GM12874 (cell line): ENCODE results near the gene ZNF444.

Source experiments
- TF ChIP-seq, protein P1 (sequence below): IDR thresholded peaks from 2 replicates; pipeline ENCODE4 v1.5.1; 2011; ENCODE audit warnings: low read depth, mild to moderate bottlenecking, control low read depth, low read length, moderate library complexity; ENCODE audit not compliant: insufficient read depth

Gene ZNF444

DNA sequence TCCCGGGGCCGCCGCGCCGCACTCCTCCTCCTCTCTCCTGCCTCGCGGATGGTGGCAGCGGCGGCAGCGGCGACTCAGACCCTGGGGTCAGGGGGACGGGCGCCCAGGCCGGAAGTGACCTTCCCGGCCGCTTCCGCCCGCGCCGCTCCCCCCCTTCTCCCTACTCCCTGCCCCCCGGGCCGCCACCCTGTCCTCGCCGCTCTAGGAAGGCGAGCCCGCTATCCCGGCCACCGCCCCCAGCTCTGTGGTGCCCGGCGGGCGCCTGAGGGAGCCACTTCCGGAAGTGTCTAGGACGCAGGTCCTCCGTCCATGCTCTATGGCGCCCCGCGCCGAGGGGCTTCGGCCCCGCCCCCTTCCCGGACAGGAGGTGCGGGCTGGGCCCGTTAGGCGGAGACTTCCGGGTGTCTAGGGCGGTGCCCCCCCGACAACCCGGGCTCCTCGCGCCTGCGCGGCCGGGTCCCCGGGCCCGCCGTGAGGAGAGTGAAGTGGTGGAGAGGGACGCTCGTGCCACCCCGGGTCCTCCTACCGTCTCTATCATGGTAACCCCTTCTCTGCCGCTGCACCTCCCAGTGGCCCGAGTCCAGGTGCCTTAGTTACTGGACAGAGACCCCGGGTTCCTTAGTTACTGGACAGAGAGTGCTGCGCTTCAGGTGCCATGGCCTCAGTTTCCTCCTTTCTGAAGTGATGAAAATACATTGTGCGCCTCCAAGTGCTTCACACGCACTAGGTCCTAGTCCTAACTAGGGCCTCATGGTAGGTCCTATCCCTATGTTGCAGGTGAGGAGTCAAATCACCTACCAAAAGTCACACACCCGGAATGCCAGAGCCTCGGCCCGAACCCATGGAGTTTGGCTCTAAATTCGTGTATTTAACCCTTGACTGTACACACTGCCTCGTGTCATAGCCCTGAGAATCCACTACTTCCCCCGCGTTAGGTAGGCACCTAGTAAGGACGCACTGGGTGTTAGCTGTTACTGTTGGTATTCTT, 19.6 kb upstream of the ZNF444 start, which contains the start of gene ZNF787:
Gene ZNF787 (minus strand): TSS at position 116 of the 988 bp plus-strand sequence. CDS start 18,078 bp downstream, outside the sequence.
- TF ChIP-seq, protein P1, sequence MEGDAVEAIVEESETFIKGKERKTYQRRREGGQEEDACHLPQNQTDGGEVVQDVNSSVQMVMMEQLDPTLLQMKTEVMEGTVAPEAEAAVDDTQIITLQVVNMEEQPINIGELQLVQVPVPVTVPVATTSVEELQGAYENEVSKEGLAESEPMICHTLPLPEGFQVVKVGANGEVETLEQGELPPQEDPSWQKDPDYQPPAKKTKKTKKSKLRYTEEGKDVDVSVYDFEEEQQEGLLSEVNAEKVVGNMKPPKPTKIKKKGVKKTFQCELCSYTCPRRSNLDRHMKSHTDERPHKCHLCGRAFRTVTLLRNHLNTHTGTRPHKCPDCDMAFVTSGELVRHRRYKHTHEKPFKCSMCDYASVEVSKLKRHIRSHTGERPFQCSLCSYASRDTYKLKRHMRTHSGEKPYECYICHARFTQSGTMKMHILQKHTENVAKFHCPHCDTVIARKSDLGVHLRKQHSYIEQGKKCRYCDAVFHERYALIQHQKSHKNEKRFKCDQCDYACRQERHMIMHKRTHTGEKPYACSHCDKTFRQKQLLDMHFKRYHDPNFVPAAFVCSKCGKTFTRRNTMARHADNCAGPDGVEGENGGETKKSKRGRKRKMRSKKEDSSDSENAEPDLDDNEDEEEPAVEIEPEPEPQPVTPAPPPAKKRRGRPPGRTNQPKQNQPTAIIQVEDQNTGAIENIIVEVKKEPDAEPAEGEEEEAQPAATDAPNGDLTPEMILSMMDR: no peak

- TF ChIP-seq, protein P1: no peak
Observed at GRCh38 chr19:56123266-56123891, 17.7 kb upstream of the ZNF444 start.

- TF ChIP-seq, protein P1: no peak
Observed at GRCh38 chr19:56124578-56124977, 16.5 kb upstream of the ZNF444 start.

DNA sequence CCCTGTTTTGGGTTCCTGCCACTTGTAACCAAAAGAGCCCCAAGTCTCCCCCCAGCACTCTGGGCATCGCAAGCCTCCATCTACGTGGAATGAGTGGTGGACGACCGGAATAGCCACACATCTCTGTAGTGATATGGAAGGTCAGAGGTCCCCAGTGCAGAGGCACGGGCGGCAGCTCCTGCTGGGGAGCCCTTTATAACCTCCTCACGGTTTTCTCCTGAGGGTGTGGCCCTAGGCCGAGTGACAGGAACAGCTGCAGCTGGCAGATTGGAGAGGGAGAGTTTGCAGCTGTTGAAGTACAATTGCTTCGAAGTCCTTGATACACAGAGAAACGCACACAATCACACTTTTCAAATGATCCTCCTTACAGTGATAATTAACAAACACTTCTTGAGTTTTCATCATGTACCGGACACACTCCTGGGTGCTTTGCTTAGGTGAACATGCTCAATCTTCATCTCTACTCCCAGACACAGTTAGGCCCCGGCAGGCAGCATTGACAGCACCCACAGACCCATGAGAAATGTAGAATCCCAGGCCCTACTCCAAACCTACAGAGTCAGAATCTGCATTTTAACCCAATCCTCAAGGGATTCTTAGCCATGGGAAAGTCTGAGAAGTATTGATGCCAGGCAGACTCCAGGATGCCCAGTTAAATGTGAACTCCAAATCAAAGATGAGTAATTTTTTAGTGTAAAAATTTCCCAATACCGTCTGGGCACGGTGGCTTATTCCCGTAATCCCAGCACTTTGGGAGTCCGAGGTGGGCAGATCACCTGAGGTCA, 15.1 kb upstream of the ZNF444 start:
- TF ChIP-seq, protein P1: no peak

- TF ChIP-seq, protein P1: no peak
Observed at GRCh38 chr19:56126983-56127780, 13.9 kb upstream of the ZNF444 start.

- TF ChIP-seq, protein P1: no peak
Observed at GRCh38 chr19:56130006-56130405, 11.1 kb upstream of the ZNF444 start.
